NT2/D1 (cell line): ENCODE data around the gene PHLPP1.

Experiments
- DNase-seq: peaks from one replicate; pipeline ENCODE4 v3.0.0-alpha.2; 2011; ENCODE audit warnings: low read depth, low spot score
- H3K27me3 ChIP-seq: 2 replicates; pipeline ENCODE4 v1.6.0; 2011; ENCODE audit warnings: mild to moderate bottlenecking; ENCODE audit not compliant: insufficient read length, insufficient read depth
- H3K36me3 ChIP-seq: 2 replicates; pipeline ENCODE4 v1.6.1; 2011; ENCODE audit warnings: mild to moderate bottlenecking, low read length, mixed read lengths; ENCODE audit not compliant: insufficient read depth, insufficient read length
- H3K4me1 ChIP-seq: 2 replicates; pipeline ENCODE4 v1.5.1; 2011; ENCODE audit not compliant: insufficient read depth, insufficient read length
- H3K4me3 ChIP-seq: 2 replicates; pipeline ENCODE4 v1.5.1; 2011; ENCODE audit warnings: low read depth; ENCODE audit not compliant: insufficient read length
- H3K9ac ChIP-seq: 2 replicates; pipeline ENCODE4 v1.6.0; 2011; ENCODE audit warnings: low read depth; ENCODE audit not compliant: insufficient read length
- H3K9me3 ChIP-seq: 2 replicates; pipeline ENCODE4 v1.5.1; 2011; ENCODE audit warnings: mild to moderate bottlenecking, low read length; ENCODE audit not compliant: insufficient read depth
- SUZ12 ChIP-seq: IDR thresholded peaks from 2 replicates; pipeline ENCODE4 v1.6.1; 2011; ENCODE audit not compliant: insufficient read length, insufficient read depth; ENCODE audit errors: extremely low read depth
- YY1 ChIP-seq: IDR thresholded peaks from 2 replicates; pipeline ENCODE4 v1.6.1; 2011; ENCODE audit not compliant: insufficient read length, insufficient read depth
- ZNF274 ChIP-seq: IDR thresholded peaks from 2 replicates; pipeline ENCODE4 v1.6.1; 2011; ENCODE audit warnings: mild to moderate bottlenecking, low read depth, low read length

The PHLPP1 gene

GRCh38 chr18:62788876-62789275, 73.5 kb downstream of the PHLPP1 start:
- TF ChIP-seq SUZ12 (no peak), YY1 (no peak), ZNF274 (no peak)
- H3K4me1 ChIP-seq, result no peaks in the 10 kb centered on the region
- no peaks in the 10 kb centered on the region; the same call in 1 of the 2 replicates for H3K9me3 ChIP-seq
- no peak overlapping the region for H3K4me3 ChIP-seq
- no peaks in the 10 kb centered on the region for H3K36me3 ChIP-seq
- no peak overlapping the region for H3K9ac ChIP-seq
- DNase-seq, result no peak
- H3K27me3 ChIP-seq, result no peaks in the 10 kb centered on the region

GRCh38 chr18:62790871-62791772, 75.8 kb downstream of the PHLPP1 start:
- H3K9me3 ChIP-seq, result no peaks in the 10 kb centered on the region; the same call in 1 of the 2 replicates
- no peak overlapping the region for H3K9ac ChIP-seq
- no peak for DNase-seq
- TF ChIP-seq ZNF274 (no peak), SUZ12 (no peak), YY1 (no peak)
- no peak overlapping the region for H3K4me3 ChIP-seq
- no peaks in the 10 kb centered on the region for H3K27me3 ChIP-seq
- no peaks in the 10 kb centered on the region for H3K4me1 ChIP-seq
- H3K36me3 ChIP-seq, result no peaks in the 10 kb centered on the region

- no peak for DNase-seq
- H3K4me3 ChIP-seq, result no peak overlapping the region
- no peak for TF ChIP-seq YY1
- no peak for TF ChIP-seq SUZ12
- no peak for TF ChIP-seq ZNF274
- no peaks in the 10 kb centered on the region for H3K27me3 ChIP-seq
- H3K36me3 ChIP-seq, result no peaks in the 10 kb centered on the region
- H3K9ac ChIP-seq, result no peak overlapping the region
- H3K4me1 ChIP-seq, result no peaks in the 10 kb centered on the region
- no peaks in the 10 kb centered on the region; the same call in 1 of the 2 replicates for H3K9me3 ChIP-seq
Measured at GRCh38 chr18:62792016-62792415, 76.7 kb downstream of the PHLPP1 start.

- no peaks in the 10 kb centered on the region; the same call in 1 of the 2 replicates for H3K9me3 ChIP-seq
- no peaks in the 10 kb centered on the region for H3K36me3 ChIP-seq
- no peaks in the 10 kb centered on the region for H3K4me1 ChIP-seq
- TF ChIP-seq SUZ12 (no peak), ZNF274 (no peak), YY1 (no peak)
- DNase-seq, result no peak
- H3K27me3 ChIP-seq, result no peaks in the 10 kb centered on the region
- no peak overlapping the region for H3K9ac ChIP-seq
- no peak overlapping the region for H3K4me3 ChIP-seq
Measured at GRCh38 chr18:62795813-62796212, 80.5 kb downstream of the PHLPP1 start.

- no peaks in the 10 kb centered on the region for H3K27me3 ChIP-seq
- H3K4me1 ChIP-seq, result no peaks in the 10 kb centered on the region
- H3K9me3 ChIP-seq, result no peaks in the 10 kb centered on the region; the same call in 1 of the 2 replicates
- no peak overlapping the region for H3K9ac ChIP-seq
- no peak for TF ChIP-seq SUZ12
- TF ChIP-seq YY1, result no peak
- TF ChIP-seq ZNF274, result no peak
- no peak overlapping the region for H3K4me3 ChIP-seq
- H3K36me3 ChIP-seq, result no peaks in the 10 kb centered on the region
- DNase-seq, result no peak
Measured at GRCh38 chr18:62796216-62796621, 80.9 kb downstream of the PHLPP1 start.

- no peak for DNase-seq
- TF ChIP-seq ZNF274 (no peak), SUZ12 (no peak), YY1 (no peak)
- Histone ChIP-seq H3K9me3 (no peaks in the 10 kb centered on the region; the same call in 1 of the 2 replicates), H3K4me3 (no peak overlapping the region), H3K36me3 (no peaks in the 10 kb centered on the region), H3K9ac (no peak overlapping the region), H3K27me3 (no peaks in the 10 kb centered on the region), H3K4me1 (no peaks in the 10 kb centered on the region)
Measured at GRCh38 chr18:62797329-62797728, 82.0 kb downstream of the PHLPP1 start.

GRCh38 chr18:62799977-62800376, 84.6 kb downstream of the PHLPP1 start:
- no peak overlapping the region for H3K9ac ChIP-seq
- TF ChIP-seq SUZ12, result no peak
- no peak for TF ChIP-seq ZNF274
- no peak overlapping the region for H3K4me3 ChIP-seq
- no peaks in the 10 kb centered on the region for H3K27me3 ChIP-seq
- H3K9me3 ChIP-seq, result no peaks in the 10 kb centered on the region
- DNase-seq, result no peak
- no peaks in the 10 kb centered on the region for H3K36me3 ChIP-seq
- no peaks in the 10 kb centered on the region for H3K4me1 ChIP-seq
